T-helper 2 cell treated with Interferon-gamma antibody and Interleukin-4, amounts not matched to agents 5 μg/mL and 100 μg/mL, for 36 hours (primary cell): ENCODE measurements around the gene UNC13B.

Experiments used
- DNase-seq: peaks from one replicate; pipeline ENCODE4 v3.0.0; 2021; ENCODE audit warnings: low spot score
- H3K27ac Mint-ChIP-seq: one replicate; pipeline ENCODE4 v1.8.0; 2021; ENCODE audit warnings: mild to moderate bottlenecking, mixed read lengths
- H3K27me3 Mint-ChIP-seq: one replicate; pipeline ENCODE4 v1.8.0; 2021; ENCODE audit warnings: low read depth, mixed read lengths
- H3K36me3 Mint-ChIP-seq: one replicate; pipeline ENCODE4 v1.8.0; 2021; ENCODE audit warnings: low read depth, mixed read lengths
- H3K4me1 Mint-ChIP-seq: one replicate; pipeline ENCODE4 v1.8.0; 2021; ENCODE audit warnings: low read depth, mixed read lengths
- H3K4me3 Mint-ChIP-seq: one replicate; pipeline ENCODE4 v1.8.0; 2022; ENCODE audit warnings: mild to moderate bottlenecking, moderate library complexity, mixed read lengths
- H3K9me3 Mint-ChIP-seq: one replicate; pipeline ENCODE4 v1.8.0; 2021; ENCODE audit warnings: mixed read lengths

The UNC13B gene

DNA sequence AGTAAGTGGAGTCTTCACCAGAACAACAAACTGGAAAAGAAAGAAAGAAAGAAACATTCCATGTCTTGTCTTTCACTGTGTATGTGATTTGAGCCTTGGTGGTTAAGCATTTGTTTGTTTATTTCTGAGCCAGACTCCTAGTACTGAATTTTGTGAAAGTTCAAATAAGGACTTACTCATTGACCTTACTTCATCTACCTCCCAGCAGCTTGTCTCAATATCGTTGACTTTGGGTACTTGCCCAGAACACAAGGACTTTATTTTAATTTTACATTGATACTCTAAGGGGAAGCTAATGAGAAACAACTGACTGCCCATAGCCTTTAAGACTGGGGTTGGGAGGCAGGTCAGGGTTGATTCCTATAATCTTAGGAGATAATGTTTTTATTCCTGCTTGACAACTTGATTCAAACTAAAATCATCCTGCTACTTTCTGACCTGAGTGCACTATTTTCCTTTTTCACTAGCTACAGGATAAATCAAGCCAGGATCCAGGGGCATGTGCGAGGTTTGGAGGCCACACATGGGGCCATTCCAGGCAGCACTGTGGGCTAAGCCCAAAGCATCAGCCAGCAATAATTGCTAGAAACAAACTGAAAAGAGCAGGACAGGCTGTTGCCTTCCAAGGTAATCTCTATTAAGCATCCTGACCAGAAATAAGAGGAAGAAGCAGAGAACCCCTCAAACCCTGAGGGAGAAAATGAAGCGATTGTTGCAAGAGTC is 189.2 kb downstream of the UNC13B start:
- H3K27me3 Mint-ChIP-seq, result peaks cover 6% of the 10 kb centered on the region
- no peak for DNase-seq
- no peaks in the 10 kb centered on the region for H3K36me3 Mint-ChIP-seq
- H3K4me3 Mint-ChIP-seq, result no peak overlapping the region
- H3K4me1 Mint-ChIP-seq, result no peaks in the 10 kb centered on the region
- no peaks in the 10 kb centered on the region for H3K9me3 Mint-ChIP-seq
- H3K27ac Mint-ChIP-seq, result no peak overlapping the region

DNA sequence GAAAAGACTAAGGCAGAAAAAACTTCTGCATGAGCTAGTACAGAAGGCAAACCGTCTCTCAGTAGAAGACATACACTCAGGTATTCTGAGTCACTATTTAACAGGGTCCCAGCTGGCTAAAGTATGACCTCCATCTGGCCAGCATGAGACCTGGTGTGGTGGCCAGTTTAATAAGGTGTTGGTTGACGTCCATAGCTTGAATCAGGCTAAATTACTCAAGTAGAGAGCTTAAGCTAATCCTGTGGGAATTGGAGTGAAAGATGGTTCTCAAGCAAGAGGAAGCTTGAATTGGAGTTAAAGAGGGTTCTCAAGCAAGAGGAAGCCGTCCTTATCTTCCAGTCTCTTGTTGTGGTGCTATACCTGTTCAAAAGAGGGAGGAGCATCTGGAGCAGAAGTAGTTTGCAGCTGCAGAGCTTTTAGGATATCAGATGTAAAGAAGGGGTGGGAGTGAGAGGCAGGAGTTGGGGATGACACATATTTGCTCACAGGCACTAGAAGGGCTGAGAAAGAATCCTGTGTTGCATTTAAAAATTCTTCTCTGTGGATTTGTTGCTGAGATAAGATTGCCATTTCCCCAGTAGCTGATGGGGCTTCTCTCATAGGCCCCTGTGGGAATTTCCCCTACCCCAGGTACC is 192.0 kb downstream of the UNC13B start:
- no peak overlapping the region for H3K27ac Mint-ChIP-seq
- no peaks in the 10 kb centered on the region for H3K36me3 Mint-ChIP-seq
- H3K27me3 Mint-ChIP-seq, result peaks cover 6% of the 10 kb centered on the region
- H3K4me1 Mint-ChIP-seq, result no peaks in the 10 kb centered on the region
- H3K9me3 Mint-ChIP-seq, result no peaks in the 10 kb centered on the region
- DNase-seq, result no peak
- H3K4me3 Mint-ChIP-seq, result no peak overlapping the region

DNA sequence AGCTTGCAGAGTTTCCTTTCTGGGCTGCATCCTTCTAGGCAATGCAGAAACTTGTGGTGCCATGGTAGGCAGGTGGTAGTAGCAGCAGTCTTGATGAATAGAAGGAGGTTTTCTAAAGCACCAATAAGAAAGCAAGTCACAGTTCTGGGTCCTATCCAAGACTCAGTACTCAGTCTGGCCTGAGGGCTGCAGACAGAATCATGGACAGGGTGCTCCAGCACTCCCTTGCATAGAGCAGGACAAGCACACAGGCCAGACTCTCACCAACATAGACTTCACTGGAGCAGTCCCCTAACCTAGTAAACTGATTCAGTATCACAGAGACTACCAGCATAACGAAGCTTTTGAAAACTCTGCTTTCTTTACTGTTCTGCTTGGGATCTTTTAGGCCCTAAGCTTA is 194.1 kb downstream of the UNC13B start:
- H3K36me3 Mint-ChIP-seq, result no peaks in the 10 kb centered on the region
- no peaks in the 10 kb centered on the region for H3K9me3 Mint-ChIP-seq
- H3K27me3 Mint-ChIP-seq, result peaks cover 6% of the 10 kb centered on the region
- no peak overlapping the region for H3K27ac Mint-ChIP-seq
- DNase-seq, result no peak
- H3K4me1 Mint-ChIP-seq, result no peaks in the 10 kb centered on the region
- no peak overlapping the region for H3K4me3 Mint-ChIP-seq

DNA sequence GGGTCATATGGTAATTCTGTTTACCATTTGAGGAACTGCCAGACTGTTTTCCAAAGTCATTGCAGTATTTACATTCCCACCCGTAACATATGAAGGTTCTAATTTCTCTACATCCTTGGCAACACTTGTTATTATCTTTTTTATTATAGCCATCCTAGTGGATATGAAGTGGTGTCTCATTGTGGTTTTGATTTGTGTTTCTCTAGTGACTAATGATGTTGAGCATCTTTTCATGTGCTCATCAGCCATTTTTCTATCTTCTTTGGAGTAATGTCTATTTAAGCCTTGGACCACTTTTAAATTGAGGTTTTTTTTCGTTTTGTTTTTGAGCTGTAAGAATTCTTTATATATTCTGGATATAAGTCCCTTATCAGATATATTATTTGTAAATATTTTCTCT is 195.3 kb downstream of the UNC13B start:
- no peak for DNase-seq
- Mint-ChIP-seq H3K4me3 (no peak overlapping the region), H3K27ac (no peak overlapping the region), H3K4me1 (no peaks in the 10 kb centered on the region), H3K36me3 (no peaks in the 10 kb centered on the region), H3K9me3 (no peaks in the 10 kb centered on the region), H3K27me3 (peaks cover 6% of the 10 kb centered on the region)

DNA sequence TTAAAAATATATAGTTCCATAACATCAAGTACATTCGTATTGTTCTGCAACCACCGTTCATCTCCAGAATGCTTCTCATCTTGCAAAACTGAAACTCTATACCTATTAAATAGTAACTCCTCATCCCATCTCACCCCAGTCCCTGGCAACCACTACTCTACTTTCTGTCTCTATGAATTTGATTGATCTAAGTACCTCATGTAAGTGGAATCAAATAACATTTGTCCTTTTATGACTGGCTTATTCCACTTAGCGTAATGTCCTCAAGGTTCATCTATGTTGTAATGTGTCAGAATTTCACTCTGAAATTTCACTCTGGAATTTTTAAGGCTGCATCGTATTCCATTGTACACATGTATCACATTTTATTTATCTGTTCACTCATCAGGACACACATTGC is 196.0 kb downstream of the UNC13B start:
- Mint-ChIP-seq H3K27me3 (peaks cover 4% of the 10 kb centered on the region), H3K4me3 (no peak overlapping the region), H3K4me1 (no peaks in the 10 kb centered on the region), H3K27ac (no peak overlapping the region), H3K36me3 (no peaks in the 10 kb centered on the region), H3K9me3 (no peaks in the 10 kb centered on the region)
- DNase-seq, result no peak

DNA sequence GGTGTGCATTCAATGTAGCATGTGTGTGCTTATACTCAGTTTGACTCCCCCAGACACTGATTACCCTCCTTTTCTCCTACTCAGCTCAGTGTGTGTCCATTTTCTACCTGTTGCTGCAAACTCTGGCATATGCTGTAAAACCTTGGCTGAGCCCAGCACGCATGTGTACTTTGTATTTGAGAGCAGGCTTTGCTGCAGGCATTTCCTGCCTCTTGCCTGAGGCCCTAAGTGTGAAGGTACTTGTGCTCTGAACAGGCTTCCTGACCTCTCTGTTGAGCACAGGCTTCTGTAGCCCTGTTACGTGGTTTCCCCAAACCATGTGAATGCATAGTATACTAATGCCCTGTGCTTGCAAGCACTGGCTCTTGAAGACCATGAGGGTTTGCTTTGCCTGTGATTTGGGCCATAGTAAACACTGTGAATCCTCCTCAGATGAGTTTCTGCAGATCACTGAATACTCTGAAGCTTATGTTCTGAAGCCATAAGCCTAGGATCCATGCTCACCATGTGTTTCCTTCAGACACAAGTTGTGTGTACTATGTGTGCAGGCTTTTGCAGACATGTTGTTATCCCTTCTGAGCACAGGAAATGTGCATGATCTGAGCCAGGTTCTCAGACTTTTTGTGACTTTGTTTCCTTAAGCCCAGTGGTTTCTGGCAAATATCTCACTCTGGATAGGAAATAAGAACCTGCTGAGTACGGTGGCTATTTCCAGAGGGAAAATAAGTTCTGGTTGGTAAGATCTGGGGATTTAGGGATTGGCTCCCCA is 203.2 kb downstream of the UNC13B start:
- H3K4me1 Mint-ChIP-seq, result no peaks in the 10 kb centered on the region
- H3K27ac Mint-ChIP-seq, result no peak overlapping the region
- H3K36me3 Mint-ChIP-seq, result no peaks in the 10 kb centered on the region
- no peak for DNase-seq
- H3K4me3 Mint-ChIP-seq, result no peak overlapping the region
- no peaks in the 10 kb centered on the region for H3K27me3 Mint-ChIP-seq
- no peaks in the 10 kb centered on the region for H3K9me3 Mint-ChIP-seq

DNA sequence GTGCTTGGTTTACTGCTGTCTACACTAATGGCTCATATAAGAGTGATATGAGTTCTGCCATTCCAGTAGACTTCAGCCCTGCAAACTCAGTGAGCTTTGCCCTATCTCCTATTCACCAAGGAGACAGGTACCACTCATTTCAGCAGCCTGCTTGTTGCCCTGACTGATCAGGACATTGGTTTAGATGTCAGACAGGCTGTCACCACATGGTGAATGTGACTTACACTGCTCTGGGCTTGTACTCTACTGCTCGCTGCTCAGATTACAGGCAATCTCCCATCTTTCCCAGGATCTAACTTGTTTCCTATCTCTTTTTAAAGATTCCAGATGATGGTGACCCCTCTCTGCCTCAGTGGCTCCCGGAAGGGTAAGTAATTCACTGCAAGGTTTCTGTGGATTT is 204.8 kb downstream of the UNC13B start:
- no peaks in the 10 kb centered on the region for H3K36me3 Mint-ChIP-seq
- H3K9me3 Mint-ChIP-seq, result no peaks in the 10 kb centered on the region
- no peak for DNase-seq
- H3K27me3 Mint-ChIP-seq, result no peaks in the 10 kb centered on the region
- H3K4me3 Mint-ChIP-seq, result no peak overlapping the region
- H3K4me1 Mint-ChIP-seq, result no peaks in the 10 kb centered on the region
- H3K27ac Mint-ChIP-seq, result no peak overlapping the region

DNA sequence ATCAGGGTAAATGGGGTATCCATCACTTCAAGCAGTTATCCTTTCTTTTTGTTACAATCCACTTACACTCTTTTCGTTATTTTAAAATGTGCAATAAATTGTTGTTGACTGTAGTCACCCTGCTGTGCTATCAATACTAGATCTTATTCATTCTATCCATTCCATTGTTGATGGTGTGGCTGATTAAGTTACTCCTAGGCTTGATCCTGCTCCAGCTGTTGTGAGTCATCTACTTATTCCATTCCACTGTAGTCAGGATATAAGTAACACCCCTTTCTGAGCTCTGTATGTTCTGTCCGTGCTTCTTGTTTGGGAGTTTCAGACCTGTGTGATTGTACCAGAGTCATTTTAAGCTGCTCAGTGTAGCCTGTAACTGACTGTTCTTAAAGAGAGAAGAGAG is 205.6 kb downstream of the UNC13B start:
- Mint-ChIP-seq H3K27ac (no peak overlapping the region), H3K4me1 (no peaks in the 10 kb centered on the region), H3K36me3 (no peaks in the 10 kb centered on the region), H3K4me3 (no peak overlapping the region), H3K27me3 (no peaks in the 10 kb centered on the region), H3K9me3 (no peaks in the 10 kb centered on the region)
- no peak for DNase-seq

DNA sequence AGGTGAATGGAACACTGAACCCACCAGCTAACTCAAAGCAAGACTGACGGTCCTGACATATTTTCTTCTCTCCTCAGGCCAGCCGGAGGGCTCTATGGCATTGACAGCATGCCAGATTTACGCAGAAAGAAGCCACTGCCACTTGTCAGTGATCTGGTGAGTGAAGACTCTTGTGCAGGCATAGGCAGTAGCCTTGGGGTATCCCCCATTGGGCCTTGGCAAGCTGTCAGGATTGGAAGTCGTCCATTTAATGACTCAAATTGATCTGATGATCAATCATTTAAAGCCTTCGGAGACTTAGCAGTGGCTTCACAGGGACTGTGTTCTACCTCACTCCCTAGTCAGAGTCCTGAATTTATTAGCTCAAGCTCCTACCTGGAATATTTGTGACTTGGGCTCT is 208.4 kb downstream of the UNC13B start:
- Mint-ChIP-seq H3K9me3 (no peaks in the 10 kb centered on the region), H3K27me3 (no peaks in the 10 kb centered on the region), H3K4me1 (no peaks in the 10 kb centered on the region), H3K36me3 (no peaks in the 10 kb centered on the region), H3K27ac (no peak overlapping the region), H3K4me3 (no peak overlapping the region)
- DNase-seq, result no peak

DNA sequence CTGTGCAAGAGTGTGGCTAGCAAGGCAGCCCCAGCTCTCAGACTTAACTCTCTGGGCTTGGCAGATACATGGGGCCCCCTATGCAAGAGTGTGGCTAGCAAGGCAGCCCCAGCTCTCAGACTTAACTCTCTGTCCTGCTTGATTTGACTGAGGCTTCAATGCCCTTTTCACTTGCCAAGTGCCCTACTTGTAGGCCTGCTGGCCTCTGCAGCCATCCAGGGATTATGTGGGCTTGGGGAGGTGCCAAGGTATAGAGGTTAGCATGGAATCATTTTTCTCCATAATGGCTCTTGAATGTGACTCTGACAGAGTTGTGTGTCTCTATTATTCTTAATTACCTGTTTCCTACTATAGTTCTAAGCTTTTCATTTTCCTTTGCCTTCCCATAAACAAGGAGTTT is 212.6 kb downstream of the UNC13B start:
- H3K27me3 Mint-ChIP-seq, result no peaks in the 10 kb centered on the region
- H3K4me1 Mint-ChIP-seq, result no peaks in the 10 kb centered on the region
- no peak for DNase-seq
- H3K4me3 Mint-ChIP-seq, result no peak overlapping the region
- no peak overlapping the region for H3K27ac Mint-ChIP-seq
- H3K36me3 Mint-ChIP-seq, result no peaks in the 10 kb centered on the region
- no peaks in the 10 kb centered on the region for H3K9me3 Mint-ChIP-seq

DNA sequence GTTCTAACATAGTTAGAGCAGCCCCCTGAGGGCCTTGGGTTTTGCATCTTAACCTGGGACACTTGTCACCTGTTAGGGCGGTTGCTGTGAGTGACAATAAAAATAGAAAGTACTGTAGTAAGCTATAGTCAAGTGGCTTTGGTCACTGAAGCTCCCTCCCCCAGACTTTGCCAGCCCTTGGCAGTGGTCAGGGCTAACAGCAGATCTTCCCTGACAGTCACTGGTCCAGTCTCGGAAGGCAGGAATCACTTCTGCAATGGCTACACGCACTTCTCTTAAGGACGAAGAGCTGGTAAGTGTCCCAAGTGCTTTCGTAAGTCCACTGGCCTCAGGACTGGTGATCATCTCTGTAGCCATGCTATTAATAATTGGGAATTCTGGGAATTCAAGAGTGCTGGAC is 213.1 kb downstream of the UNC13B start:
- no peaks in the 10 kb centered on the region for H3K9me3 Mint-ChIP-seq
- no peaks in the 10 kb centered on the region for H3K4me1 Mint-ChIP-seq
- no peak for DNase-seq
- no peaks in the 10 kb centered on the region for H3K27me3 Mint-ChIP-seq
- no peak overlapping the region for H3K4me3 Mint-ChIP-seq
- no peak overlapping the region for H3K27ac Mint-ChIP-seq
- H3K36me3 Mint-ChIP-seq, result no peaks in the 10 kb centered on the region

DNA sequence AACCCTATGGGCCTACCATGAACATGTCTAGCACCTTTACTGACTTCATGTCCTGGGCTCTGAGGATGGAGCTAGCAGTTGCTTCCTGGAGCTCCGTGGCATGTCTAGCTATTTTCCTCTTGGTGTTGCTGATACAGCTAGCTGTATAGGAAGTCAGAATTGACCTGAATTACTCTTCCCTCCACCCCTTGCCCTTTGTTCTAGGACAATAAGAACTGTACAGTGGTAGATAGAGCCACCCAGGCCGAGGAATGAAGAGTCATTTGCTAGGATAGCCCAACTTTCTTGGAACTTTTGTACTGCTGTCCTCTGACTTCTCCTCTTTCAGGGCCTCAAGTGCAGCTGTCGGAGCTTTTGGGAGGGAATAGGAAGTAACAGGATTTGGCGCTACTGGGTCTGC is 218.2 kb downstream of the UNC13B start:
- no peaks in the 10 kb centered on the region for H3K4me1 Mint-ChIP-seq
- no peaks in the 10 kb centered on the region for H3K9me3 Mint-ChIP-seq
- no peaks in the 10 kb centered on the region for H3K36me3 Mint-ChIP-seq
- DNase-seq, result no peak
- no peak overlapping the region for H3K4me3 Mint-ChIP-seq
- no peaks in the 10 kb centered on the region for H3K27me3 Mint-ChIP-seq
- no peak overlapping the region for H3K27ac Mint-ChIP-seq

DNA sequence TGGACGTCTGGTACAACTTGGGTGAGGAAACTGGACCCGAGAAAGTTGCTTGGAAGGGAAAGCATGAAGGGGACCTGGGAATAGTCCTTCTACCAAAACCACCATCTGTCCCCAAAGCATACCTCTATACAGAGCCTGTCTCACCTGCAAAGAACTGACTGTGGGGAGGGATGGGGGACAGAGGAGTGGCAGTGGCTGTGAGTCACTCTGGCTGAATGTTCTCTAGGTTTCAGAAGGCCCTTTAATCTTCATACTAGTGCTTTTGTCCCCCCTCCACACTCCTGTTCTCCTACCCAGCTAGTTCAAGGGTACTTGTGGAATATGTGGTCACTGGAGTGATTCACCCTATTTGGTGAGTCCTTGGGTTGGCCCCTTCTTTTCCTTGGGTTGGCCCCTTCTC is 218.8 kb downstream of the UNC13B start:
- Mint-ChIP-seq H3K36me3 (no peaks in the 10 kb centered on the region), H3K4me3 (no peak overlapping the region), H3K27me3 (peaks cover 3% of the 10 kb centered on the region), H3K9me3 (no peaks in the 10 kb centered on the region), H3K4me1 (no peaks in the 10 kb centered on the region), H3K27ac (no peak overlapping the region)
- no peak for DNase-seq

DNA sequence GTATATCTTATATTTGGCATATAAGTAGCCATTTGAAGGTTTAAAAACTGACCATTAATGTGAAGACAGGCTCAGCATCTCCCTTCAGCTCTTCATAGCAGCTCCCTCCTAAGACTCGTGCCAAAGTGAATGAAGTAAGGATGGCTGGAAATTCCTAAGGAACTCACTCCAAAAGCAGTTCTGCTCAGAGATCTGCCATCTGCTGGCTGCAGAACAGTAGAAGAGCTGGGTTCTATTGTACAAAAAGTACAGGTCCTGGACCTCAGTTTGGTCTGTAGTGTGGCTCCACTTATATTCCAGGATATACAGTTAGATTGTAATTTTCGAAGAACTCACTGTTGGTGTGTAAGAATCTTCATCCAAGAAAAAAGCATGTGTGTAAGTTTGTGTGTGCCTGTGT is 223.2 kb downstream of the UNC13B start:
- no peaks in the 10 kb centered on the region for H3K9me3 Mint-ChIP-seq
- peaks cover 7% of the 10 kb centered on the region for H3K27me3 Mint-ChIP-seq
- H3K4me1 Mint-ChIP-seq, result no peaks in the 10 kb centered on the region
- H3K36me3 Mint-ChIP-seq, result no peaks in the 10 kb centered on the region
- H3K4me3 Mint-ChIP-seq, result no peak overlapping the region
- no peak for DNase-seq
- H3K27ac Mint-ChIP-seq, result no peak overlapping the region
